H1 (cell line): ENCODE measurements around the gene ZNF488. TPM values are rescaled to one million over a fixed set of nuclear protein-coding genes. Genes with fewer than 3 reads are reported as not detected.

Experiments used
- CHD2 ChIP-seq: IDR thresholded peaks from 2 replicates; pipeline ENCODE4 v1.6.1; 2012; ENCODE audit warnings: low read length, improper control_type of control experiment
- EZH2 ChIP-seq: fragments of 200-600 bp; sonication (generic); IDR thresholded peaks from 2 replicates; pipeline ENCODE4 v1.7.1; 2012; ENCODE audit warnings: low read depth, mild to moderate bottlenecking, moderate library complexity, low read length, inconsistent platforms; ENCODE audit not compliant: severe bottlenecking
- GTF2F1 ChIP-seq: IDR thresholded peaks from 2 replicates; pipeline ENCODE4 v1.6.1; 2012; ENCODE audit warnings: low read depth, low read length, improper control_type of control experiment, borderline replicate concordance
- HDAC6 ChIP-seq: IDR thresholded peaks from one replicate; pipeline ENCODE4 v1.7.1; 2012; ENCODE audit warnings: low read depth, mild to moderate bottlenecking, inconsistent platforms, low read length, moderate library complexity
- JUND ChIP-seq: IDR thresholded peaks from 2 replicates; pipeline ENCODE4 v1.6.1; 2011; ENCODE audit warnings: mild to moderate bottlenecking, improper control_type of control experiment, low read length
- NANOG ChIP-seq: IDR thresholded peaks from 2 replicates; pipeline ENCODE4 v1.6.1; 2011; ENCODE audit warnings: low read length, low read depth, mild to moderate bottlenecking, inconsistent platforms; ENCODE audit not compliant: insufficient read depth, poor library complexity, severe bottlenecking
- POLR2A ChIP-seq, 2 experiments: IDR thresholded peaks; 1 replicate in 1 of 2; 2 replicates in 1 of 2; pipeline ENCODE4 v1.6.1; 2011; ENCODE audit warnings: low read depth in 2 of 2, low read length in 2 of 2, mild to moderate bottlenecking in 2 of 2; ENCODE audit errors: control extremely low read depth in 1 of 2
- POU5F1 ChIP-seq: IDR thresholded peaks from 2 replicates; pipeline ENCODE4 v1.6.1; 2011; ENCODE audit warnings: low read depth, mild to moderate bottlenecking, low read length, moderate library complexity
- RFX5 ChIP-seq: IDR thresholded peaks from 2 replicates; pipeline ENCODE4 v1.6.1; 2011; ENCODE audit warnings: low read depth, low read length, improper control_type of control experiment, borderline replicate concordance
- polyA plus RNA-seq, 7 experiments: library from polyadenylated mRNA; depleted of rRNA in 3 of 7; stranded (reverse) in 5 of 7; unstranded in 2 of 7; fragments of >200 nt in 5 of 7; fragments of 200-250 nt in 2 of 7; gene quantifications; 1 replicate in 5 of 7; 2 replicates in 1 of 7; 4 replicates in 1 of 7; pipeline versions ENCODE4 v1.2.1 to v1.2.3, GENCODE V29; 2011 to 2013; ENCODE audit warnings: missing spikeins in 2 of 7, mixed read lengths in 2 of 7
- total RNA-seq: library from RNA; stranded (reverse); fragmentation: NEBNext Ultra II Directional; extraction: Animal tissue kit (Norgen Biotek cat#: 25700); gene quantifications from 2 replicates; pipeline ENCODE4 v1.2.1, GENCODE V29; 2021
- TF ChIP-seq, protein P1 (sequence below): fragments of 300-600 bp; sonication (generic); IDR thresholded peaks from 2 replicates; pipeline ENCODE4 v1.7.1; 2012; ENCODE audit warnings: low read length, moderate library complexity, mild to moderate bottlenecking, inconsistent platforms; ENCODE audit not compliant: insufficient replicate concordance
- TF ChIP-seq, protein P2 (sequence below): IDR thresholded peaks from 2 replicates; pipeline ENCODE4 v1.6.1; 2011; ENCODE audit warnings: low read depth, mild to moderate bottlenecking, low read length; ENCODE audit not compliant: insufficient read depth

Gene ZNF488
- total and polyA plus RNA-seq, 2 of the 8 experiments (the other 6 are each of a cell fraction or from before 2014, with no cell fraction given): 7.9 to 11.4 TPM

DNA sequence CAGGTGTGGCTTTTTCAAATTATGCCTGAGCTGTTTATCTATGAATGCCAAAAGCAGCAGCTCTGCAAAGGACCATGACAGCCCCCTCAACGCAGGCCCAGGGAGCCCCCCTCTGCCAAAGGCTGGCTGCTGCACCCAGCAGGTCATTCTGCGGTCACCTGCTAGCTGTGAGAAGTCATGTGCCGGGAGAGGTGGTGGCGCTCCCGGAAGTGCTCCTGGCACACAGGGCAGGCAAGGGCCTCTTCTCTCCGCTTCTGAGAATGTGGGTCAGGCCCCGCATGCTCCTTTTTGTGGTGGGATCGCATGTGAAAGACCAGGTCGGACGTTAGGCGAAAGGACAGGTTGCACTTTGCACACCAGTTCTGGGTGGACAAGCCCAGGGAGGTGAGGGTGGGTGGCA lies 16.4 kb downstream of the ZNF488 start (continued):
- TF ChIP-seq, protein P1, sequence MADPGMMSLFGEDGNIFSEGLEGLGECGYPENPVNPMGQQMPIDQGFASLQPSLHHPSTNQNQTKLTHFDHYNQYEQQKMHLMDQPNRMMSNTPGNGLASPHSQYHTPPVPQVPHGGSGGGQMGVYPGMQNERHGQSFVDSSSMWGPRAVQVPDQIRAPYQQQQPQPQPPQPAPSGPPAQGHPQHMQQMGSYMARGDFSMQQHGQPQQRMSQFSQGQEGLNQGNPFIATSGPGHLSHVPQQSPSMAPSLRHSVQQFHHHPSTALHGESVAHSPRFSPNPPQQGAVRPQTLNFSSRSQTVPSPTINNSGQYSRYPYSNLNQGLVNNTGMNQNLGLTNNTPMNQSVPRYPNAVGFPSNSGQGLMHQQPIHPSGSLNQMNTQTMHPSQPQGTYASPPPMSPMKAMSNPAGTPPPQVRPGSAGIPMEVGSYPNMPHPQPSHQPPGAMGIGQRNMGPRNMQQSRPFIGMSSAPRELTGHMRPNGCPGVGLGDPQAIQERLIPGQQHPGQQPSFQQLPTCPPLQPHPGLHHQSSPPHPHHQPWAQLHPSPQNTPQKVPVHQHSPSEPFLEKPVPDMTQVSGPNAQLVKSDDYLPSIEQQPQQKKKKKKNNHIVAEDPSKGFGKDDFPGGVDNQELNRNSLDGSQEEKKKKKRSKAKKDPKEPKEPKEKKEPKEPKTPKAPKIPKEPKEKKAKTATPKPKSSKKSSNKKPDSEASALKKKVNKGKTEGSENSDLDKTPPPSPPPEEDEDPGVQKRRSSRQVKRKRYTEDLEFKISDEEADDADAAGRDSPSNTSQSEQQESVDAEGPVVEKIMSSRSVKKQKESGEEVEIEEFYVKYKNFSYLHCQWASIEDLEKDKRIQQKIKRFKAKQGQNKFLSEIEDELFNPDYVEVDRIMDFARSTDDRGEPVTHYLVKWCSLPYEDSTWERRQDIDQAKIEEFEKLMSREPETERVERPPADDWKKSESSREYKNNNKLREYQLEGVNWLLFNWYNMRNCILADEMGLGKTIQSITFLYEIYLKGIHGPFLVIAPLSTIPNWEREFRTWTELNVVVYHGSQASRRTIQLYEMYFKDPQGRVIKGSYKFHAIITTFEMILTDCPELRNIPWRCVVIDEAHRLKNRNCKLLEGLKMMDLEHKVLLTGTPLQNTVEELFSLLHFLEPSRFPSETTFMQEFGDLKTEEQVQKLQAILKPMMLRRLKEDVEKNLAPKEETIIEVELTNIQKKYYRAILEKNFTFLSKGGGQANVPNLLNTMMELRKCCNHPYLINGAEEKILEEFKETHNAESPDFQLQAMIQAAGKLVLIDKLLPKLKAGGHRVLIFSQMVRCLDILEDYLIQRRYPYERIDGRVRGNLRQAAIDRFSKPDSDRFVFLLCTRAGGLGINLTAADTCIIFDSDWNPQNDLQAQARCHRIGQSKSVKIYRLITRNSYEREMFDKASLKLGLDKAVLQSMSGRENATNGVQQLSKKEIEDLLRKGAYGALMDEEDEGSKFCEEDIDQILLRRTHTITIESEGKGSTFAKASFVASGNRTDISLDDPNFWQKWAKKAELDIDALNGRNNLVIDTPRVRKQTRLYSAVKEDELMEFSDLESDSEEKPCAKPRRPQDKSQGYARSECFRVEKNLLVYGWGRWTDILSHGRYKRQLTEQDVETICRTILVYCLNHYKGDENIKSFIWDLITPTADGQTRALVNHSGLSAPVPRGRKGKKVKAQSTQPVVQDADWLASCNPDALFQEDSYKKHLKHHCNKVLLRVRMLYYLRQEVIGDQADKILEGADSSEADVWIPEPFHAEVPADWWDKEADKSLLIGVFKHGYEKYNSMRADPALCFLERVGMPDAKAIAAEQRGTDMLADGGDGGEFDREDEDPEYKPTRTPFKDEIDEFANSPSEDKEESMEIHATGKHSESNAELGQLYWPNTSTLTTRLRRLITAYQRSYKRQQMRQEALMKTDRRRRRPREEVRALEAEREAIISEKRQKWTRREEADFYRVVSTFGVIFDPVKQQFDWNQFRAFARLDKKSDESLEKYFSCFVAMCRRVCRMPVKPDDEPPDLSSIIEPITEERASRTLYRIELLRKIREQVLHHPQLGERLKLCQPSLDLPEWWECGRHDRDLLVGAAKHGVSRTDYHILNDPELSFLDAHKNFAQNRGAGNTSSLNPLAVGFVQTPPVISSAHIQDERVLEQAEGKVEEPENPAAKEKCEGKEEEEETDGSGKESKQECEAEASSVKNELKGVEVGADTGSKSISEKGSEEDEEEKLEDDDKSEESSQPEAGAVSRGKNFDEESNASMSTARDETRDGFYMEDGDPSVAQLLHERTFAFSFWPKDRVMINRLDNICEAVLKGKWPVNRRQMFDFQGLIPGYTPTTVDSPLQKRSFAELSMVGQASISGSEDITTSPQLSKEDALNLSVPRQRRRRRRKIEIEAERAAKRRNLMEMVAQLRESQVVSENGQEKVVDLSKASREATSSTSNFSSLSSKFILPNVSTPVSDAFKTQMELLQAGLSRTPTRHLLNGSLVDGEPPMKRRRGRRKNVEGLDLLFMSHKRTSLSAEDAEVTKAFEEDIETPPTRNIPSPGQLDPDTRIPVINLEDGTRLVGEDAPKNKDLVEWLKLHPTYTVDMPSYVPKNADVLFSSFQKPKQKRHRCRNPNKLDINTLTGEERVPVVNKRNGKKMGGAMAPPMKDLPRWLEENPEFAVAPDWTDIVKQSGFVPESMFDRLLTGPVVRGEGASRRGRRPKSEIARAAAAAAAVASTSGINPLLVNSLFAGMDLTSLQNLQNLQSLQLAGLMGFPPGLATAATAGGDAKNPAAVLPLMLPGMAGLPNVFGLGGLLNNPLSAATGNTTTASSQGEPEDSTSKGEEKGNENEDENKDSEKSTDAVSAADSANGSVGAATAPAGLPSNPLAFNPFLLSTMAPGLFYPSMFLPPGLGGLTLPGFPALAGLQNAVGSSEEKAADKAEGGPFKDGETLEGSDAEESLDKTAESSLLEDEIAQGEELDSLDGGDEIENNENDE: no peak
- TF ChIP-seq RFX5: no peak
- TF ChIP-seq EZH2: no peak
- TF ChIP-seq HDAC6: no peak
- TF ChIP-seq GTF2F1: no peak
- TF ChIP-seq, protein P2, sequence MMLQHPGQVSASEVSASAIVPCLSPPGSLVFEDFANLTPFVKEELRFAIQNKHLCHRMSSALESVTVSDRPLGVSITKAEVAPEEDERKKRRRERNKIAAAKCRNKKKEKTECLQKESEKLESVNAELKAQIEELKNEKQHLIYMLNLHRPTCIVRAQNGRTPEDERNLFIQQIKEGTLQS: no peak
- TF ChIP-seq JUND: no peak
- no peak for TF ChIP-seq POU5F1
- no peak for TF ChIP-seq NANOG
- no peak for TF ChIP-seq CHD2
- TF ChIP-seq POLR2A (IDR thresholded peaks at IDR 0.05; ENCODE audit: control extremely low read depth in 1 of 2, low read depth in 2 of 2, low read length in 2 of 2): no peak
